Stimulated activated CD4-positive, alpha-beta T cell treated with anti-CD3 and anti-CD28 coated beads, Interleukin-12 subunit alpha, Interleukin-12 subunit beta, amount 100 ng/mL, for 4 hours (primary cell): ENCODE data around the gene NOP53.
"Not testable (repeated sequence)": the region's sequence is repeated elsewhere in the genome, so short reads cannot be mapped to it uniquely, and the experiment has no call there.

Experiments
- DNase-seq: peaks from one replicate; pipeline ENCODE4 v3.0.0-alpha.2; 2020

NOP53 gene

DNA sequence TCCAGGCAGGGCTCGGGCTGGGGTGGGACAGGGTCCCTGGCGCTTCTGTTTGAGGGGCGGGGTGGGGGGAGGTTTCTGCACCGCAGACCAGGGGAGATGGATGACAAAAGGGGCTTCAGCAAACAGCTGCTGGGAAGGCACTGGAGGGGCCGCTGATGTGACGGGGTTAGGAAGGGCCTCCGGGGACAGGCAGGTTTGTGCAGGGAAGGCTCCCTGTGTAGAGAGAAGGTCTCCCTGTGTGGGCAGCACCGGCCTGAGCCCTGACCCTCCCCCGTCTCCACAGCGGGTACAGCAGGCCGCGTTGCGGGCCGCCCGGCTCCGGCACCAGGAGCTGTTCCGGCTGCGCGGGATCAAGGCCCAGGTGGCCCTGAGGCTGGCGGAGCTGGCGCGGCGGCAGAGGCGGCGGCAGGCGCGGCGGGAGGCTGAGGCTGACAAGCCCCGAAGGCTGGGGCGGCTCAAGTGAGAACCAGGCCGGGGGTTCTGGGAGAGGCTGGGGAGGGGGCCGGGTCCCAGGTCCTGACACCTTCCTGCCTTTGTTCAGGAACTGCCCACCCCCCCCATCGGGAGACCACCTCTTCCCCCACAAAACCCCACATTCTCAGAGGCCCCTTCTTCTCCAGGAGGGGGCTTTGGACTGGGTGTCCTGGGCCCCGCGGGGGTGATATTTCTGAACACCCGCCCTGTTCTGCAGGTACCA, 9.9 kb downstream of the NOP53 start:
- no peak for DNase-seq

DNA sequence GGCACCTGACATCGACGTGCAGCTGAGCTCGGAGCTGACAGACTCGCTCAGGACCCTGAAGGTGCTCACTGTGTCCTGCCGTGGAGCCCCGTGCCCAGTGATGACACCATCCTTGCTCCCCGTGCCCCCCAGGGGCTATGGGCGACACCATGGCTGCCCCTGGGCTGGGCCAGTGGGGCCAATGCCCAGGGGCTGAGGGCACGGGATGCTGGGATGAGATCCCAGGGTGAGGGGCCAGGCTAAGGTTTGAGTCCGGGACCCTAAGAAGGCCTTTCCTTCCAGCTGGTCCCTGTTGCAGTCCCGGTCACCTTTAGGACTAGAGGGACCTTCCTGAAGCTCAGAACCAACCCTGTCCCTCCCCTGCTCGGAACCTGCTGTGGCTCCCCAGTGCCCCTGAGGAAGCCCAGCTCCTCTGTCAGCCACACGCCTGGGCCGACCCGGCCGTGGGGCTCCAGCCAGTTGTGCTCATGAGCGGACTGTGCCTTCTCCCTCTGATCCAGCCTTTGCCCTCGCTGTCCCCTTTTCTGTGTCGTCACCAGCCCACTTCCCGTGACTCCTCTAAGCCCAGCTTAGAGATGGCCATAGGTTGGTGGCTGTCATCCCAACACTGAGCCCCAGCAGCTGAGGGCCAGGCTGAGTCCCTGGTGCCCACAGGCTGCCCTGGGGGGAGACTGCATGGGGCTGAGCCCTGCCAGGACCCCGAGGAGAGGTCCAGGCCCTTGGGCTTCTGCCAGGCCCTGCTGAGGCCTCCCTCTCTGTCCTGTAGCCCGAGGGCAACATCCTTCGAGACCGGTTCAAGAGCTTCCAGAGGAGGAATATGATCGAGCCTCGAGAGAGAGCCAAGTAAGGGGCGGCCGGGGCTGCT, 10.6 kb downstream of the NOP53 start:
- DNase-seq: no peak

DNA sequence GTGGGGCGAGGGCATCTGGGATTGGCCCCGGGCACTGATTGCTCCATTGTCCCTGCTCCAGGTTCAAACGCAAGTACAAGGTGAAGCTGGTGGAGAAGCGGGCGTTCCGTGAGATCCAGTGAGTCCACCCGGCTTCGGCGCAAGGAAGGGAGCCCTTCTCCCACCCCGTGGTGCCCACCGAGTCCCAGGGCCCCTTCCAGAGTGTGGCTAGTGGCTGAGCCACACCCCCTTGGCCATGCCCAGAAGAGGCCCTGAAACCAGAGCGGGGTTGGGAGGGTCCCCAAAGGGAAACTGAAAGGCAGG, 11.2 kb downstream of the NOP53 start:
- DNase-seq: no peak

DNA sequence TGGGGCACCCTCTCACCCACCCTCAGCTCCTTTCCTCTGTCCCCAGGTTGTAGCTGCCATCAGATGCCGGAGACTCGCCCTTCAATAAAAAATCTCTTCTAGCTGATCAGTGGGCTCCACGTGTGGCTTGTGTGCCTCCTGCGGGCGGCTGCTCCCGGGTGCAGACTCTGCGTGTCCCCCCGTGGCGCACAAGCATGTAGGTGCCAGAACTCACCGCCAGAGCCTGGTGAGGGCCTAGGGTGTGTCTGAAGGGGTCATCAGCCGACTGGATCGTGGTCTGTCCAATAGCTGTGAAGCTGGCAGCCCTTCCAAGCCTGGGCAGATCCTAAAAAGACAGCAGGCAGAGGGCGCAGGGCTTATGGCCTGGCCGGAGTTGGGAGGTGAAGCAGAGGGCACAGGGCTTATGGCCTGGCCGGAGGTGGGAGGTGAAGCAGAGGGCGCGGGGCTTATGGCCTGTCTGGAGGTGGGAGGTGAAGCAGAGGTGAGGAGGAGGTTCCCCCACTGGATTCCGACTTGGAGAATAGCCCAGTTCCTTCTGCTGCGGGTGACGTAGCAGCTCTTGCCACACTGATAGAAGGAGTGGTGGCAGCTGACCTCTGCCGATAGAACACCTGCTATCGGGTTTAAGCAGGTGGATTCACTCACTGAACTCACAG, 11.7 kb downstream of the NOP53 start:
- no peak for DNase-seq

DNA sequence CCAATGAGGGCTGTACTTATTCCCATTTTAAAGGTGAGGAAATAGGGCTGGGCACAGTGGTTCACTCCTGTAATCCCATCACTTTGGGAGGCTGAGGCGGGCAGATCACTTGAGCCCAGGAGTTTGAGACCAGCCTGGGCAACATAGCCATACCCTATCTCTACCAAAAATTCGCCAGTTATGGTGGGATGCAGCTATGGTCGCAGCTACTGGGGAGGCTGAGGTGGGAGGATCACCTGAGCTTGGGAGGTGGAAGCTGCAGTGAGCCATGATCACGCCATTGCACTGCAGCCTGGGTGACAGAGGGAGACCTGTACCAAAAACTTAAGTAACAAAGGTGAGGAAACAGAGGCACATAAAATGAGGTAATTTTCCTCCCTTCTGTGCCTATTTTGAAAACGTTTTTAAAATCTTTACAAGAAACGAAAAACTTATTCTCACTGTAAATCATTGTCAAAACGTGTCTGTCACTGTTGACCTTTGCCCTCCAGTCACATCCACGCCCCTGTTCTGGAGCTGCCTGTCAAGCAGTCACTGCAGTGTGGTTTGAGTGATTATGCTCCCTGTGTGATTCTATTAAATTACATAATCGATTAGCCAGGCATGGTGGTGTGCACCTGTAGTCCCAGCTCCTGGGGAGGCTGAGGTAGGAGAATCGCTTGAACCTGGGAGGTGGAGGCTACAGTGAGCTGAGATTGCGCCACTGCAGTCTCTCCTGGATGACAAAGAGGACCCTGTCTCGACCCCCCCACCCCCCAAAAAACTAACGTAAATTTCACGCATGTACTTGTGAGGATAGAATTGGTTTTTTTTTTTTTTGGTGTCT, 12.5 kb downstream of the NOP53 start:
- DNase-seq: no peak

DNA sequence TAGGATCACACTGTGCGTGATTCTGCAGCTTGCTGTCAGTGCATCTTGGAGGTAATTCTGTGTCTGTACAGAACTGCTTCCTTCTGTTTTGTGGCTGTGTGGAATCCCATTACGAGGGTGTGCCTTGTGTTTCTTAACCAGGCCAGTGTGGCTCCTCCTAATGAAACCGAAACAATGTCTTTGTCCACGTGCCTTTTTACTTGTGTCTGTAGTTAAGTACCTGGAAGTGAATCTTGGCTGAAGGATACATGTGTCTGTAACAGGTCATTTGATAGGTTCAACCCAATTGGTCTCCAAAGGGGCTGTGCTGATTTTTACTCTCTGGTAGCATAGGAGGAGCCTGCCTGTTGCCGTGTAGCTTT, 13.1 kb downstream of the NOP53 start:
- no peak for DNase-seq

DNA sequence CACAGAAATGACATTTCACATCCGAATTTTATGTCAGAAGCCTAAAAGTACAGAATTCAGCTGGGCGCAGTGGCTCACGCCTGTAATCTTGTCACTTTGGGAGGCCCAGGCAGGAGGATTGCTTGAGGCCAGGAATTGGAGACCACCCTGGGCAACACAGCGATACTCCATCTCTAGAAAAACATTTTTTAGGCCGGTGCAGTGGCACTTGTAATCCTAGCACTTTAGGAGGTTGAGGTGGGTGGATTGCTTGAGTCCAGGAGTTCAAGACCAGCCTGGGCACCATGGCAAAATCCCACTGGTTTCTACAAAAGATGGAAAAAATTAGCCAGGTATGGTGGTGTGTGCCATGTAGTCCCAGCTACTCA, 15.3 kb downstream of the NOP53 start:
- no peak for DNase-seq

DNA sequence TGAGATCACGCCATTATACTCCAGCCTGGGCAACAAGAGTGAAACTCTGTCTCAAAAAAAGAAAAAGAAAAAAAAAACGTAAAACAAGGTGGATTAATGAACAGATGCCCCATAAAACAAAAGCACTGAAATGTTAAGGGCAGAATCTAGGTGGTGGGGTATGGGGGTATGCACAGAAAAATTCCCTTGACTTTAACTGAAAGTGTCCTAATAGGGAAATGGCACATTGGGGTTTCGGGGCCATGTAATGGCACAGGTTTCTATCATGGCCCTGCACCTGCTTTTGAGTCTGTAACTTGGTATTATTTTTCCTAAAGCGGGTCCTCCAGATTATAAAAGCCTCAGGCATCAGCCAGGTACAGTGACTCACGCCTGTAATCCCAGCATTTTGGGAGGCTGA, 16.2 kb downstream of the NOP53 start:
- no peak for DNase-seq

DNA sequence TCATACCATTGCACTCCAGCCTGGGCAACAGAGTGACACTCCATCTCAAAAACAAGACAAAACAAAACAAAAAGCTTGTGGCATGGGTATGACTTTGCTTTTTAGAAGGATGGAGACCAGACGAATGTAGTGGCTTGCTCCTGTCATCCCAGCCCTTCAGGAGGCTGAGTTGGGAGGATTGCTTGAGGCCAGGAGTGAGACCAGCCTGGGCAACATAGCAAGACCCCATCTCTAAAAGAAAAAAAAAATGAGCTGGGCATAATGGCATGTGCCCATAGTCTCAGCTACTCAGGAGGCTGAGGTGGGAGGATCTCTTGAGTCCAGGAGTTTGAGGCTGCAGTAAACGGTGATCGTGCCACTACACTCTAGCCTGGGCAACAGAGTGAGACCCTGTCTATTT, 16.8 kb downstream of the NOP53 start:
- DNase-seq: no peak

DNA sequence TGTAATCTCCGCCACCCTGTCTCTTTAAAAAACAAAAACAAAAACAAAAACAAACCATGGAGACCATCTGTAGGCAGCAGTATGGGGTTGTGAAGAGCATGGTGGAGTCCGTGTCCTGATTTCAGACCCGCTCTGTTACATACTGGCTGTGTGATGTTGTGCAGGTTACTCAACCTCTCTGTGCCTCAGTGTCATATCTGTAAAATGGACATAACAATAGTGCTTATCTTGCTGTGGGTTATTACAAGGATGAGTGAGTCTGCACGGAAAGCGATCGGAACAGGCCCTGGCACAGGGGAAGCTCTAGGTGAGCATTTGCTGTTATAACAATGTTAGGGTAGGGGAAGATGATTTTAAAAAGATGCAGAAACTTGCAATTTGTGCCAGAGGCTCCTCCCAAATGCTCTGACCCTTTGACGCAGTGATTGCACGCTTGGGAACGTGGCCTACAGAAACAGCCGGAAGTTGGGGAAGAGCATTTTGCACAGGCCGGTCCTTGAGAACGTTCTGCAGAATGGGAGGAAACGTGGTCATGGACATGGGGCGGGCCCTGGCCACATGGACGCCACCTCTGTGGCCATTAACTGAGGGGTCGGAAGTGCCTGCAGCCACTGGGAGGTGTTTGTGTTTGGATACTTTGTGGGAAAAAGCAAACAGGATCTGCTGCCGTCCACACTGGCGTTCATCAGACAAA, 17.4 kb downstream of the NOP53 start:
- no peak for DNase-seq

DNA sequence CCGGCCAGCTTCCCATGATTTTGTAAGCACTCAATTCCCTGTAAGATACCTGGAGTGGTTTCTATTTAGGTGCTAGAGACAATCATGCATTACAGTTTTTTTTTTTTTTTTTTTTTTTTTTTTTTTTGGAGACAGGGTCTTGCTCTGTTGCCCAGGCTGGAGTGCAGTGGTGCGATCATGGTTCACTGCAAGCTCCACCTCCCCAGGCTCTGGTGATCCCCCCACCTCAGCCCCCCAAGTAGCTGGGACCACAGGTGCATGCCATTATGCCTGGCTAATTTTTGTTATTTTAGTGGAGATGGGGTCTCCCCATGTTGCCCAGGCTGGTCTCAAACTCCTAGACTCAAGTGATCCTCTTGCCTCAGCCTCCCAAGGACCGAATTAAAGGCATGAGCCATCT, 19.4 kb downstream of the NOP53 start:
- DNase-seq: not testable (repeated sequence)

DNA sequence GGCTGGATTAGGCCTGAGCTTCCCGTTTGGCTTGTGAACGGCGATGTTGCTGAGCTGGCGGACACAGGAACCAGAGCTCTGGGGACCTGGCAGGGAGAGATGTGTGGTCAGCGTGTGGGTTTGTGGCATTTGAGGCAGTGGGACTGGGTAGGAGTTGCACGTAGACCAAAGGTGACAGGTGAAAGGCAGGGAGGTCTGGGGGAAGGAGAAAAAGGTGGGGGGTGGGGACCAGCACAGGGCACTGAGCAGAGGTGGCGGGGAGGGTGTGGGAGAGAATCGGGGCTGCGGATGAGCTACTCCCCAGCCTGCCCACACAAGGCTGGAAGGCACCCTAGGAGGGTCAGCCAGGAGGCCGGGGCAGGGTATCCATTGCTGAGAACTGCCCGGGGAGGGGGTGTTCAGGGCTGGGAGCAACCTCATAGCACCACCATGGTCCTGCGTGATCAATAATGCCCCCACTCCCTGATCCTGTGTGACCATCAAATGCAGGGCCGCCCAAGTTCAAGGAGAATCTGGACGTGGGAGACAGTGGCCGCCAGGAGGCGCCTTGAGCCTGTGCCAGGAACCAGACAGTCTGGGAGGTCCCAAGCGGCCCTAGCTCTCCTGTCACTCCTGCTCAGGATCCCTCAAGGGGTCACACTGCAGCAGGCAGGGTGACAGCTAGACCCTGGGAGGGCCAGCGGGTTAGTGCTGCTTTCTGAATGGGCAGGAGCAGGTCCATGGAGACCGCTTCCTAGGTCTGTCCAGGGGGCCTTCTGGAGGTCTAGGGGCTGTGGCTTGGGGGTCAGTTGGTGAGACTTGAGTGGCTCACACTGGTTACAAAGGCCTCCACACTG, 20.4 kb downstream of the NOP53 start:
- peak; percentile 39 for DNase-seq

DNA sequence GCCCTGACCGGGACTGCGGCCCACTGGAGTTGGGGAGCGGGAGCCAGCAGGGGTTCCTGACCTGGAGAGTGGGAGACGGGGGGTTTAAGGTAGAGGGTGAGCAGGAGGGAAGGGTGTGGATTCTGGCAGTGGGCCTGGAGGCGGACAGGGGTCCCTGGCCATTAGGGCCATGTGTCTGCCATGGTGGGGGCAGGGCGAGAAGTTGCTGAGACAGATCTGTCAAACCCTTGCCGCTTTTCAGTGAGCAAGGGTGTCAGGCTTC, 20.9 kb downstream of the NOP53 start:
- DNase-seq: no peak

DNA sequence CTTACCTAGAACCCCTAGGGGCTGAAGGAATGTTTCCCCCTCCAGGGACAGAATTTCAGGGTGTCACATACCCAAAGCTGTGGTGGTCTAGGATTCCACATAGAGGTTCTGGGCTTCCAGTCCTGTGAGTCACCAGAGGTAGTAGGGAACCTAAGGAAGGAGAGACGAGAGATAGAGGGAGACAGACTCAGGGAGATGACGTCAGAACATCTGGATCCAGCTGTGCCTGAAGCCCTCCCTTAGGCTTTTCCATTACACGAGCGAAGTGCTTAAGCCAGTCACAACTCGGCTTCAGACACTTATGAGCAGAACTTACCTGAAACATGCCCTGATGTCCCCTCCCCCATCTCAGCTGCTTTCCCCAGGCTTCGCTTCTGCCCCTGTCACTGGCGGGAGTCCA, 21.3 kb downstream of the NOP53 start:
- no peak for DNase-seq

DNA sequence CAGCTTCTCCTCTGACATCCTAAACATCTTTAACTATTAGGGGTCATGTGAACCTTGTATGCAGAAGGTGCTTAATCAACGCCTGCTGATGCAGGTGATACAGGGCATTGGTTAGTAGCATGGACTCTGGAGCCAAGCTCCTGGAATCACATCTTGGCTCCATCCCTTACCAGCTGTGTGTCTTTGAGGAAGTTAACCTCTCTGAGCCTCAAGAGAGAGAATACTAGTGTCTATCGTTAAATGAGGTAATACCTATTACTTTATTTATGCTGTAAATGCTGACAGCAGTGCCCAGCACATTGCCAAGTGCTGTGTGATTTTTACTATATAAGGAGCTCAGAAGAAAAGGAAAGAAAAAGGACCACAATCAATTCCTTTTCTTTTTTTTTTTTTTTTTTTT, 22.0 kb downstream of the NOP53 start:
- no peak for DNase-seq

DNA sequence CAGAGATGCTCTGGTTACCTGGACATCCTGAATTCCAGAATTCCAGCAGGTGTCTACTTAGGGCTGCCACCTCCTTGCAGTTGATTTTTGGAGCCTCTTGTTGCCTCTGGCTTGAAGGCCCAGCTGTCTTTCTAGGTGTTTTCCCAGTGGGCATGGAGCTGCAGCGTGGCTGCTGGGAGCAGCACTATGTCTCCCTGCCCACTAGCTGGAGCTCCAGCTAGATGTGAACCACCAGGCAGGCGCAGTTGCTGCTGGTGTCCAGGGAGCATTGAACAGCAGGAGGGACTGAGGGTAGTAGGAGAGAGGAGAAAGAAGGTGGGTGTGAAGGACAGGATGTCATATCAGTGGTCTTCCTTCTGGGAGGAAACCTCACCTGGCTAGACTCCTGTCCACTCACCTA, 23.3 kb downstream of the NOP53 start:
- no peak for DNase-seq

DNA sequence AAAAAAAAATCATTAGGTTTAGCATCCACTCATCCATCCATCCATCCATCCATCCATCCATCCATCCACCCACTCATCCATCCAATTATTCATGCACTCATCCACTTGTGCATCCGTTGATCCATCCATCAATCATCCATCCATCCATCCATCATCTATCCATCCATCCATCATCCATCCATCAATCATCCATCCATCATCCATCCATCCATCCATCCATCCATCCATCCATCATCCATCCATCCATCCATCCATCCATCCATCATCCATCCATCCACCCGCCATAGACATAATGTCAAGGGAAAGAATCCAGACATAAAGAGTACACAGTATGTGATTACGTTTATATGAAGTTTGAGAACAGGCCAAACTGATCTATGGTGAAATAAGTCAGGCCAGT, 24.2 kb downstream of the NOP53 start:
- DNase-seq: no peak

DNA sequence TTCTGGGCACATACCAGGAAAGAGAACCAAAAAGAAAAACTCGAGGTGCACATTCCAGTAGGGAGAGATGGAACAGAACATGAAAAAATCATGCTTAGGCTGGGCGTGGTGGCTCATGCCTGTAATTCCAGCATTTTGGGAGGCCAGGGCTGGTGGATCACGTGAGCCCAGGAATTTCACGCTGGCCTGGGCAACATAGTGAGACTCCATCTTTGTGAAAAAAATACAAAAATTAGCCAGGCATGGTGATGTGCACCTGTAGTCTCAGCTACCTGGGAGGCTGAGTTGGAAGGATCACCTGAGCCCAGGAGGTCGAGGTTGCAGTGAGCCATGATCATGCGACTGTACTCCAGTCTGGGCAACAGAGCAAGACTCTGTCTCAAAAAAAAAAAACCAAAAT, 25.9 kb downstream of the NOP53 start:
- DNase-seq: not testable (repeated sequence)

DNA sequence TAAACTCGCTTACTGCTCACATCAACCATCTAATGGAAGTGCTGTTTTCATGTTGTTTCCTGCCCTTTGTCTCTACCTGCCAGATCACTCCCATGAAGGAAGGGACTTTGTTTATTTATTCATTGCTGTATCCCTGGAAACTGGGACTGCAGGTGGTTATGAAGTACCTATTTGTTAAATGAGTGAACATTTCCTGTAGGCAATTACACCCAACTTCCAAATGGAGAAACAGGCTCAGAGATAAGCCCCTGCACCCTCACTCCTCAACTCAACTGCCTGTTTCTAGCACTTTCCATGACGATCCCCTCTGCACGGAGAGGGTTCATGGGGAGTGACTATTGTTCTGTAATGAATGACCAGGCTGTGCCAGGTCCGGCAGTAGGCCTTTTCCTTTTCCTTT, 31.2 kb downstream of the NOP53 start:
- no peak for DNase-seq

DNA sequence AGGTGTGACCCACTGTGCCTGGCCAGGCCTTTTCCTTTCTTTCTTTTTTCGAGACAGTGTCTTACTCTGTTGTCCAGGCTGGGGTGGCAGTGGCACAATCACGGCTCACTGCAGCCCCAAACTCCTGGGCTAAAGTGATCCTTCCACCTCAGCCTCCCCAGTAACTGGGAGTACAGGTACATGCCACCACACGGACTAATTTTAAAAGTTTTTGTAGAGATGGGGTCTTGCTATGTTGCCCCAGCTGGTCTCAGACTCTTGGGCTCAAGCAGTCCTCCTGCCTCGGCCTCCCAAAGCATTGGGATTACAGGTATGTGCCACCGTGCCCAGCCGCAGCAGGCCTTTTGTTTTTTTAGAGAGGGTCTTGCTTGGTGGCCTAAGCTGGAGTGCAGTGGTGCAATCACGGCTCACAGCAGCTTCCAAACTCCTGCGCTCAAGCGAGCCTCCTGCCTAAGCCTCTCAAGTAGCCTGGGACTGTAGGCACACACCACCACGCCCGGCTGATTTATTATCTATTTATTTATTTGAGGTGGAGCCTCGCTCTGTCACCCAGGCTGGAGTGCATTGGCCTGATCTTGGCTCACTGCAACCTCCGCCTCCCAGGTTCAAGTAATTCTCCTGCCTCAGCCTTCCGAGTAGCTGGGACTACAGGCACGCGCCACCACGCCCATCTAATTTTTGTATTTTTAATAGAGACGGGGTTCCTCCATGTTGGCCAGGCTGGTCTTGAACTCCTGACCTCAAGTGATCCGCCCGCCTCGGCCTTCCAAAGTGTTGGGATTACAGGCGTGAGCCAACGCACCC, 32.1 kb downstream of the NOP53 start:
- not testable (repeated sequence) for DNase-seq
